Measurements from ENCODE around the gene NTRK3.

Gene NTRK3

DNA sequence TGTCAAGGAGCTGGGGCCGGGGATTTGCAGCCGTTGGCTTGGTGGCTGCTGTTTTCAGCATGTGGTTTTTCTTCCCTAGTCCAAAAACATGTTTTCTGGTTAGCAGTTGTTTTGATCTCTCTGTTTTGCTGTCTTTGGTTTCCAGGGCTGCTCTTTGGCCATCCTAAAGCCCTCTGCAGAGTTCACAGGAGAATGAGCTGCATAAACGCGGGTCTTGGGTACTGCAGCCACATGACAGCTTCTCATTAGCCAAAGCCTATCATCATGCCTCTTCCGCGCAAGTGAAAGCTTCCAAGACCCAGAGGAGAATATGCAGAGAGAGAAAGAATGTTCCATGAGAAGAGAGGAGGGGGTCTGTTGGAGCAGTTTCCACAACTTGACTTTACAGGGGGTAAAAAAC lies 138.5 kb downstream of the NTRK3 start:
- DNase-seq: no peak

DNA sequence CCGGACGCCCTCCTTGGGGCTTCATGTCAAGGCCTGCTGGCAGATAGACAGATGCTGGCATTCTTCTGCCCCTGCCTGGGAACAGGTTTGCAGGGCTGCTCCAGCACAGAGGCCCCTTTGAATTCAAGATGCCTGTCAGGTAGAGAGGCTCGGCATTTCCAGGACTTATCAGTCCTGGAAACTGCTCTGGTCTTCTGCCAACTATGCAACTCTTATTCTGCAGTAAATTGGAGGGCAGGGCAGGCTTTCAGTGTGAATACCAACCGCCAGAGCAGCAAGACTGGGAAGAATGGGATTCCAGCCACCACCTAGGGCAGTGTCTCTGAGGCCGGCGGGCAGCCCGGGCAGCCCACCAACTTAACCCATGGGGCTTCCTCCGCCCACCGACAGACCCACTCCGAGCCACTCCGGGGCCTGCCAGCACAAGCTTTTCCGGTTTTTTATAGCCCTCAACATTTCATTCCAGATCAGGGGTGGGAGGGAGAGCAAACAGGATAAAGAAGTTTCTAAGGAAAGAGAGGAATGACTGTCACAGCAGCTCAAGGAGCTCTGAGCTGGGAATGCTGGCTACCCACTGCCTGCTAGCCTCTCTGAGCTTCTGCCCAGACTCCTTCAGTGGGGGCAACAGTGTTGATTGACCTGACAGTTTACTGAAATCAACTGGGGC lies 140.9 kb downstream of the NTRK3 start:
- no peak for DNase-seq

- no peak for DNase-seq
Observed at GRCh38 chr15:88113613-88114308, 142.8 kb downstream of the NTRK3 start.

DNA sequence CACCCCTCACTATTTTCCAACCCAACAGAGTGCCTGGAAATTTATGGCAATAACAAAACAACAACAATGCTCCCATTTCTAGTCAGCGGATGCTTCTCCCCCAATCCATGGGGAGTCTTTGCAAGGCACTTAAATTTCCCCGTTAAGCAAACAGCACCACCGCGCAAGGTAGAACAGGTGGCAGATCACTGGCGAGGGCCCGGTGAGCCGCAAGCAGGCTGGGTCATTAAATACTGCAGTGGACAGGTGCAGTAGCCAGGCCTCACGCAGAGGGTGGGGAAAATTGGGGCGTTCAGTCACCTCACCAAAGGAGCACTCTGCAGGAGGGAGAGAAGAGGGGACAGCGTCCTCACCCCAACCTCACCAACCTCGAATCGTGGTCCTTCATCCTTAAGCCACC lies 147.5 kb downstream of the NTRK3 start:
- DNase-seq: no peak

DNA sequence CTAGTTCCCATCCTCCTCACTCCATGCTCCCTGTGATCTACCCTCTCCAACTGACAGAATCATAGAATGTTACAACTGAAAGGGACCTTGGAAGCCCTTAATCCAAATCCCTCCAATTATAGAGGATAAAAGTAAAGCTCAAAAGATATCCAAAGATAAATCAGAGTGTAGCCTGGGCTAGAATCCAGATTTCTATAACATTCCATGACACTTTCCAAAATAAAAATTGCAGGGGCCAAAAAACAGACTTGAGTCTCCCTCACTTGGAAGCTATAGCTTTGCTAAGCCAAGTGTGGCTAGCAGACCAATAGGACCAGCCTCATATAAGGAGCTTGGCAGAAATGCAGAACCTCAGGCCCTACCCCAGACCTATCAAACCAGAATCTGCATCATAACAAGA lies 148.1 kb downstream of the NTRK3 start:
- no peak for DNase-seq

DNA sequence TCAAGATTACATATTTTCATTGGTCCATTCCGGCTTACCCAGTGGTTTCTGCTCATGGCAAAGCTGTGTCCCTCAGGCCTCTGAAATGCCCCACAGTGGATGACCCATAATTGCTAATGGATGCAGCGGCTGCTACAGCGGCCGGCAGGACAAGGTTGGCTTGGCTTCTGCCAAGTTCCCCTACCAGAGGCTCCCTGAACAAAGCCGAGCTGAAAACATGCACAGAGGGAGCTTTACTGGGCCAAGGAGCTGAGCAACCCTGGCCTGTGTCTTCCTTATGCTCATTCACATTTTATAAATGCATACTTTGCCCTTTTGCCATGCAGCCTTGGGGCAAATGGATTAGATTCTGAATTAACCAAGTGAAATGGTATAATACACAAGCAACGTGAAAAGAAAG lies 150.5 kb downstream of the NTRK3 start:
- no peak for DNase-seq

DNA sequence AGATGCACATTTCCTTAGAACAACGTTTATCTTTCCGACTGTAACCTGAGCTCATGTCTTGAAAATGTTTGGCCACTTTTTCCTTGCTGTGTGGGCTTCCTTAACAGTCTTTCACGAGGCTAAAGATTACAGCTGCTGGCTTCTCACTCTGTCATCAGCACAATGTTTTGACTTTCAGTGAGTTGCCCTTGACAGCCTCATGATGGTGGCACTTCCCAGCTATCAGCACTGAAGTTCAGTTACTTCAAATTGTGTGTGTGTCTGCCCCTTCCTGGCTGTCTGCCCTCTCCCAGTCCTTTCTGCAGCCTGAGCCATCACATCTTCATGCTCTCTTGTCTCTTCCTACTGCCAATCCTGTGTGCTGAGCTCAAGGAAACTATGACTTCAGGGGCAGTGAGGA lies 152.2 kb downstream of the NTRK3 start:
- DNase-seq: no peak

DNA sequence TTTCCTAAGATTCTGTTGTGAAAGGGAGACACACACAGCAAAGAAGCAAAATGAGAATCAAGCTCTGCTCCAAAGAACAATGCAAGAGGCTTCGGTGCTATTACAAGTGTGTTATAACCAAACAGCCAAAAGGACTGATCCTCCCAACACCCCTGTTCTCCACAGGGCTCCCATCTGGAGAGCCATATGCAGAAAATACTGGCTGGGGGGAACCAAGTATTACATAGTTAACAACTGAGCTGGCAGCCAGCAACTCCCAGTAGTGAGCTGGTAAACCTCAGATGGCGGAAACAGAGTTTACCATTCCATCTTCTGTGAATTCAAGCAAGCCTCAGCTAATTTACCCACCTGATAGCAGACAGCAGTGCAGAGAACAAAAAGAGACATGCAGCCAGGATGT lies 156.4 kb downstream of the NTRK3 start:
- no peak for DNase-seq

DNA sequence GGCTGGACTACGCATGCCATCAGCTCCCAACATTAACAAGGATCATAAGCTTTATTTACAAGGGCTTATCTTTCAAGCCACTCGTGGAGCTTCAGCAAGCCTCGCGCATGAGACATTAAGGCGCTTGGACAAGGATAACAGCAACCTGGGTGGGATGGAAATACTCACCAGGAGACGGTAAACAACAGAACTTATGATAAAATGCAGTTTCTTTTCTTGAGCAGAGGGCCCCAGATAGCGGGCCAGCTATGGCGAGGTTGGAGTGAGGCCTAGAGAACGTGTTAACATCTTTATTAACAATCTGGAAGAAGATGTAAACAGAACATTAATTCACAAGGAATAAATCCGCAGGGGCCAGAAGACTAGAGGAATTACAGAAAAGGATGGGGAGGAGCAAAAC lies 158.2 kb downstream of the NTRK3 start:
- no peak for DNase-seq

DNA sequence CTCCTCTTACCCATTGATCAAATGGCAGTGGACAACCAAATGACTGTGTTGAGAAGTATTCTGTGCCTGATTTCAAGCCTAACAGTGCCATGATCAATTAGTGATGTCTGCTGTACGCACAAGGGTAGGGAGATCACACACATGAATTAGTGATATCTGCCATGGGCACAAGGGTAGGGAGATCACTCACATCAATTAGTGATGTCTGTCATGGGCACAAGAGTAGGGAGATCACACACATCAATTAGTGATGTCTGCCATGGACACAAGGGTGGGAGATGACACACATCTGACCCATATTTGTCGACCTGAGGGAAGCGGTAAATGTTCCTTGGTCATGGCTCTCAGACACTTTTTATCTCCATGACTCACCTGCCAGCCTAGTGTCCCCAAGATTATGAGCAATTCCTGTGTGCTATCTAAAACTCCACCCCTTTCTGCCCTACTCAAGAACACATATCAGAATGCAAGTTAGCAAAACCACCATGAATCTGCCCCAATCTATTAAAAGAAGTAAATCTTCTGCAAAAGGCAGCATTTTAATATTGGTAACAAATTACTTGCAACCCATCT lies 165.0 kb downstream of the NTRK3 start:
- DNase-seq: no peak

GRCh38 chr15:88090481-88091011 lies 166.0 kb downstream of the NTRK3 start:
- DNase-seq: no peak

GRCh38 chr15:88089731-88090130 lies 166.8 kb downstream of the NTRK3 start:
- no peak for DNase-seq

DNA sequence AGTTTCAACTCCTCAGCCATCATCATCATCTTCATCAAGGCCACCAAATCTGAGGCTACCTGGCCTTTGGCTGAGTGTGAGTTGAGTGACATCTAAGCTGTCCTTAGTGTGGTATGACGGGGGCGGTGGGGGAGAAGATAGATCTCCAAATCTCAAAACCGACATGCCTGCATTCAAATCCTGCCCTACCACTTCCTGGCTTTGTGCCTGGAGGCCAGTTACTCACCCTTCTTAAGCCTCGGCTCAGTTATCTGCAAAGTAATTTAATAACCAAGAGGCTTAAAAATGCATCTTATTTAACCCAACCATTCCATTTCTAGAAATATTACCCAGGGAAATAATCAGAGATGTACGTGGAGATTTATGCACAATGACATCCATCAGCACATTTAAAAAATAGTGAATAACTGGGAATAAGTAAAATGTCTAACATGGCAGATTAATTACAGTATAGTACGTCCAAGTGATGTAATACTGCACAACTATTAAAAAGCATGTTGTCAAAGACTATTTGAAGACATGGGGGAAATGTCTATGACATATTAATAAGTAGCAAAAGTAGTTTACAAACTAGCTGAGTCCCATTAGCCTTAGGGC lies 167.4 kb downstream of the NTRK3 start:
- no peak for DNase-seq

DNA sequence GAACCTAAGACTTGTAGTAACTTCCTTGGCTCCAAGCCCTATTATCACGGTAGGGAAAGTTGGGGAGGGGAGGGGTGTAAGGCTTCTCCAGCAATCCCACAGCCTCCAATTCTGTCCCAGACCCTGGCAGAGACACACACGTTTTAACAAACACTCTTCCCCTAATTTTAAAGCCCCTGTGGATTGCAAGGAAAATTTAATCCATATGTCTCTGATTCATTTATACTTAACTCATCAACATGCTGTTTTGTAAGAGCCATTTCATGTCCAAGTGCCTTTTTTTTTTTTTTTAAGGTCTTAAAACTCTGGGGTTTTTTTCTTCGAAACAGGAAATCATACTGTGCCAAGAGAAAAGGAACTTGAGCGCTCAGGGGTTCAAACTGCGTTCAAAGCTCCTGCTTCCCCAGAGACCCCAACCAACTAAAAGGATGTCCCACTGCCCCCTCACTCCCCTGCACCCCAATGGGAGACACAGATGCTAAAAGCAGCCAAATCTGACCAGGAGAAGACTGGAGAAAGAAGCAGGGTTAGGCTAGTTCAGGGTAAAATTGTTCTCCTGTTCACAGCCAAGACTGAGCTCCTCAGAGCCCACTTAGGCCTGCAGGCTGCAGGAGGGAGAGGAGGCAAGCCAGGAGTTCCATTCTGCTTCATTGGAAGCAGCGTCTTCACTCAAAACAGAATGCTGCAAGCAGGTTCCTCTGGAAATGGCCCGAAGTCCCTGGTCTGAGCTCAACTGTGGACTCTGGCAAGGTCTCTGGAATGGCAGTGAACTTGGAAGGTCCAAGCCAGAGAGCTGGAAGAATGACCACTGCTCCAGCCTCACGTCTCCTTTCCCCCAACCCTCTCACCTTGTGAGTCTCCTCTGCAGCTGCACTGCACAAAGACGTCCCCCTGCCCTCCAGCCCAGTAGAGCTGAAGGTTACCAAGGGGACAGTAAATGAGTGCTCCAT lies 172.5 kb downstream of the NTRK3 start:
- DNase-seq: no peak

- DNase-seq: no peak
Observed at GRCh38 chr15:88080616-88081015, 175.9 kb downstream of the NTRK3 start.

- no peak for DNase-seq
Observed at GRCh38 chr15:88077296-88078020, 179.1 kb downstream of the NTRK3 start.

- DNase-seq: no peak
Observed at GRCh38 chr15:88076328-88076727, 180.2 kb downstream of the NTRK3 start.

GRCh38 chr15:88075102-88075501 lies 181.4 kb downstream of the NTRK3 start:
- DNase-seq: no peak

DNA sequence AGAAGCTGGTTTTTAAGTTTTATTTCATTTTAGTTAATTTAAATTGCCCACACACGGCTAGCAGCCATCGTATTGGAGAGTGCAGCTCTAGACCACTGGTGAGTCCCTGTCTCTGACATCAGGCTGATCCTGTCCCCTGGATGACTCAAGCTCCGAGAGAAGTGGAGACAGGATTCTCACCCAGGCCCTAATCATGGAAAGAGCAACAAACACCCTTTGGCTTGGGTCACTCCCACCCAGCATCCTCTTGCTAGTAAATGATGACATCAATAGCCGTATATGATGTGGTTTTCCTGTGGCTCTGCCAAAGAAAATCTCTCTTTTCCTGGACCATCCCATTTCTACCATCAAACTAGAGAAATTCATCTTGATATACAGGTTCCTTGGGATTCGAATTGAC lies 182.2 kb downstream of the NTRK3 start:
- DNase-seq: no peak

GRCh38 chr15:88073391-88073691 lies 183.2 kb downstream of the NTRK3 start:
- no peak for DNase-seq

DNA sequence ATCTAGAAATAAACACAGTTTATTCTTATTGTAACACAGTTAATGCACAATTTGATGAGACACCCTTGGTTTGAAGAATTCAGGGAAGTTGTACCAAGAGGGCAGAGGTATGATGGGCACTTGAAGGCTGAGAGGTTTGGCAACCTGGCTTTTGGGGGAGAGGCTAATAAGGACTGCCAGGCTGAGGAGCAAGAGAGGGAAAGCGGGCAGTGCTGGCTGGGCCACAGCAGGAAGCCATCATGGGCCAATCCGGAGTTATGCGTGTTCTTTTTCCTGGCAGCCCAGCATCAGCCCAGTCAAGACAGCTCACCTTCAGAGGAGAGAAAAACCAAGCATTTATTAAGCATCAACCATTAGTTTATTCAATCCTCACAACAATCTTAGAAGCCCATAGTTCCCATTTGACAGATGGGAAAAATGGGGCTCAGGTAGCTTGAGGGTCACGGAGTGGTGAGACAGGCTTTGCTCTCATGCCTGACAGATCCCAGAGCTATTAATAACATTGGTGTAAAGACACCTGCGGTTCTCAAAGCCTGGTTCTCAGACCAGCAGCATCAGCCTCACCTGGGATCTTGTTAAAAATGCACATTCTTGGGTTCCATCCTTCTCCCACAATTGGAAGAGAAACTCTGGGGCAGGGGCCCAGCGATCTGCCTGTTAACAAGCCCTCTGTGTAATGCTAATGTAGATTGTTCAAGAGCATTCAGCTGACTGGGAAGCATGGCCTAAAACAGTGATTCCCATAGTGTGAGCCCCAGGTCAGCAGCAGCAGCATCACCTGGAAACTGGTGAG lies 183.7 kb downstream of the NTRK3 start:
- no peak for DNase-seq
